ENCODE data around the gene SLC1A1. TPM values are rescaled to one million over a fixed set of nuclear protein-coding genes. Genes with fewer than 3 reads are reported as not detected.

Gene SLC1A1
- total RNA-seq, 1 experiment from 2014 or later, result 40.7 TPM

DNA sequence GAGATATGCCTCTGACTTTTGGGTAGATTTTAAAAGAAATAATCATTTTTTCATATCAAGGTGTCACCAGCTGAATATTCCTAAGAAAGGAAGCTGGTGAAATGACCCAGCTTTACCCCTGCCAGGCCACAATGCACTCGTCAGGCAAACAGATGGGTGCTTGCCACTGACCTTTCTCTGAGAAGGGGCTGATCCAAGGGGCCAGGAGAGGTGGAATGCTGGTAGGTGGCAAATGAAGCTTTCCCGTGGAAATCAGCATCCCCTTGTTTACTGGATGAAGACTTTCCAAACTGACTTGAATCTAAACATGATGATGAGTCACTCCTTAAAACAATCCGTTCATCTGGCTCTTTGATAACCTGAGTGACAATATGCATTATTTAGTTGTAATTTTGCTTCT, 127.5 kb downstream of the SLC1A1 start:
- DNase-seq (ENCODE audit: low spot score), result no peak

GRCh38 chr9:4618700-4619099, 128.4 kb downstream of the SLC1A1 start:
- DNase-seq (ENCODE audit: low spot score), result no peak

DNA sequence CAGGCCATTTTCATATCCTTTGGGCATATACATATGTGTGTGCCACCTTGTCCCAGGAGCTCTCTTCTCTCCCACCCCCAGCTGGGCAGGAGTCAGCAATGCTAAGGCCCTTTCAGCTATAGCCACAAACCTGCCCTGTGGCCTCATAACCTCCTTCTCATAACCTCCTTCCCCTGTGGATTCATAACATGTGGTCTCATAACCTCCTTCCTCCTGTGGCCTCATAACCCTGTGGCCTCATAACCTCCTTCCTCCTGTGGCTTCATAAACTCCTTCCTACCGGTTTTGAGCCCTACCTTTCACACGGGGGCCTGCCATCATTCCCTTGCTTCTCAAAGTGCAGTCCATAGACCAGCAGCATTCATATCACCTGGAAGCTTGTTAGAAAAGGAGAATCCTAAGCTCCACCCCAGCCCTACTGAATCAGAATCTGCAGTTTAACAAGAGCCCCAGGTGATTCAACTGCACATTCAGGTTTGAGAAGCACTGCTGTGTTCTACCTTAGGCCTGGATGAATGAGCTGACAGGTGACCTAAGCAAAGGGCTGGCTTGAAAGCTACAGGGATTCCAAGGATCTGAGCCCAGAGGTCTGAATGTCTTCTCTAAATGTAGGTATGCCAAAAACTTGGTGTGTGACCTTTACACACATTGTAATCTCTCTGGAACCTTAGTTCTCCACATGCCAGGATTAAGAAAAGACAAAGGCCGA, 129.9 kb downstream of the SLC1A1 start:
- peak; percentile 10 for DNase-seq (ENCODE audit: low spot score)

- DNase-seq (ENCODE audit: low spot score), result no peak
These were observed 130.8 kb downstream of the SLC1A1 start for GRCh38 chr9:4620881-4621555.

- DNase-seq (ENCODE audit: low spot score), result no peak
These were observed 131.7 kb downstream of the SLC1A1 start for GRCh38 chr9:4622016-4622415.

DNA sequence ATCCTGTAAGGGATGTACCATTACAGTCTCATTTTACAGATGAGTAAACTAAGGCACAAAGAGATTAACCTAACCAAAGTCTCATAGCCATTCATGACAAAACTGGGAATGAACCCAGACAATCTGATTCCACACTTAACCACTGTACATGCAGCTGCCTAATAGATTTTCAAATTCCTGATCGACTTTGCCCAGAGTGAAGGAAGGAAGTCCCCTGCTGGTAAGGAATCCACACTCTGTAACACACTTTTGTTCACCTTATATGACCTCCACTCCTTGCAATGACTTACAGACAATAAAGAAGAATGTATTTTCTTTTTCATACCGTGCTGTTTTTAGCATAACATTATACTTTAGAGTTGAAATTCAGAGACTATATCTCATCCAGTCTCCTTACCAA, 140.6 kb downstream of the SLC1A1 start:
- no peak for DNase-seq (ENCODE audit: low spot score)

Other genes starting within 250 kb of the SLC1A1 start
- gene GLIS3, start 190.4 kb upstream of the SLC1A1 start, total RNA-seq (2014; rRNA removed; shearing (Covaris generic)), result 4.8 and 6.6 TPM in 2 replicates
- 12.7 and 13.5 TPM in 2 replicates for gene PLPP6, start 171.8 kb downstream of the SLC1A1 start, total RNA-seq (2014; rRNA removed; shearing (Covaris generic))
- gene SPATA6L, start 176.0 kb downstream of the SLC1A1 start, total RNA-seq (2014; rRNA removed; shearing (Covaris generic)), result 6.3 and 9.3 TPM in 2 replicates
- gene CDC37L1, start 189.1 kb downstream of the SLC1A1 start, total RNA-seq (2014; rRNA removed; shearing (Covaris generic)), result 9.4 and 12.8 TPM in 2 replicates